ENCODE results near the gene EIF2B2.

The EIF2B2 gene

DNA sequence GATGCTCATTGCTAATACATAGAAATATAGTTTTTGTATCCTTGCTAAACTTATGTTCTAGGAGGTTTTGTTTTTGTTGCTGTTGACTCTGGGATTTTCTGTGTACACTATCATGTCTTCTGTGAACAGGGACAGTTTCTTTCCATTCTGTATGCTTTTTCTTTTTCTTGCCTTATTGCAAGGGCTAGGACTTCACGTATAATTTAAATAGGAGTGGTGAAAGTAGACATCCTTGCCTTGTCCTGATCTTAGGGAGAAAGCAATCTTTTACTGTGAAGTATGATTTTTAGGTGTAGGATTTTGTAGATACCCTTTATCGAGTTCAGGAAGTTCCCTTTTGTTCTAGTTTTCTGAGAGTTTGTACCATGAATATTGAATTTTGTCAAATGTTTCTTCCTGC, 1.5 kb upstream of the EIF2B2 start:
- no peak for DNase-seq

DNA sequence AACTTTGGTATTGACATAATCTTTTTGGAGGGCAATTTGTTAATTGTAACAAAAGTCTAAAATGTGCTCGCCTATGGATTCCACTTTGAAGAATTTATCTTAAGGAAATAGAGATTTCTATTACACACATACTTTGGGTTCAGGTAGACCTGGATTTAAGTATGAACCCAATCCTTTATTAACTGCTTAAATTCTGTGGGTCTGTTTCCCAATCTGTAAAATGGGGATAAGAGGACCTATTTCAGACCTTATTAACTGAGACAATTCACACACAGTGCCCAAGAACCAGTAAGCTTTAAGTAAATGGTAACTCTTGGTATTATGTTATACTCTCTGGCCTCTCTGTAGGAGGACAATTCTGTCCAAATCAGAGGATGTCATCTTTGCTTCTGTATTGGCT, 822 bp upstream of the EIF2B2 start:
- no peak for DNase-seq

- DNase-seq = no peak
These were observed 718 bp downstream of the EIF2B2 start for GRCh38 chr14:75003250-75004027.

DNA sequence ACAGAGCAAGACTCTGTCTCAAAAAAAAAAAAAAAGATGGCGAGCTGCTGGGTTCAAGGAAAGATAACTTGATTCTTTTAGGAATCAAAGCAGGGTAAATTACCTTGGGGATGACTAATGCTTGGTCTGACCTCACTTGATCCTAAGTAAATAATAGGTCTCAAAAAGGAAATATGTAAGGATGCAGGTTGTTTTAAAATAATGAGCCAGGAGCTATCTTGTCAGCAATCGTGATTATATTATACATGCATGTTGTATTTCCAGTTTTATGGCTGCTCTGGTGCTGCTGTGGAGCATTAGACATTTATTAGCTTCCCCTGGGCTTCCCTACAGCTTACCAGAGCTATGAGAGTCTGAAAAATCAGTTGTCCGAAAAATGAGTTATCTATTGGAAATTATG, 2.6 kb downstream of the EIF2B2 start:
- no peak for DNase-seq

- no peak for DNase-seq
These were observed 6.5 kb downstream of the EIF2B2 start for GRCh38 chr14:75009176-75009575.

GRCh38 chr14:75010472-75011093, 7.9 kb downstream of the EIF2B2 start:
- no peak for DNase-seq

DNA sequence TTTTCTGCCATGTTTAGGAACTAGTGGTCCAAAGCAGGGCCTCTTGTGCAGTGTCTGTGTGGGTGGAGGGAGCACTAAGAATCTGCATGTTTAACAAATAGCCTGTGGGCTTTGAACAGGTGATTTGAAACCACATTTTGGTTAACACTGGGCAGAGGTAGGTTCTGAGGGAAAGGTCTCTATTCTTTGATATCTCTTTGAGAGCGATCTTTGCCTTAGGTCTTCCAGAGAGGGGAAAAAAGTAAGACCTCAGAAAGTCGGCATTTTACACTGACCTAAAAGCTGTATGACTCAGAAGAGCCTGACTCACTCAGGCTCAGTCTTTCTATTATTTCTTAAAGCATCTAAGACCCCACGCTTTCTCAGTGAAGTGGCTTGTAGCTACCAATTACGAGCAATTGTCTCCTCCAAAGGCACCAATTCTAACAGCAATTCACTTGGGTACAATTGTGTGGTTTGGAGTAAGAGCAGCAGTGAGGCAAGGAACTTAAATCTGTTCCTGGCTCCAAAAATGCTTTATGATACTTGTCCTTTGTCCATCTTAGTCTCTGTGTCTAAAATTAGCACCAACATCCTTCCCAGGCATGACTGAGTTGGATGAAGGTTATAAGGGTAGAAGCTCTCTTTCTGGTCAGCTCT, 8.8 kb downstream of the EIF2B2 start:
- no peak for DNase-seq

DNA sequence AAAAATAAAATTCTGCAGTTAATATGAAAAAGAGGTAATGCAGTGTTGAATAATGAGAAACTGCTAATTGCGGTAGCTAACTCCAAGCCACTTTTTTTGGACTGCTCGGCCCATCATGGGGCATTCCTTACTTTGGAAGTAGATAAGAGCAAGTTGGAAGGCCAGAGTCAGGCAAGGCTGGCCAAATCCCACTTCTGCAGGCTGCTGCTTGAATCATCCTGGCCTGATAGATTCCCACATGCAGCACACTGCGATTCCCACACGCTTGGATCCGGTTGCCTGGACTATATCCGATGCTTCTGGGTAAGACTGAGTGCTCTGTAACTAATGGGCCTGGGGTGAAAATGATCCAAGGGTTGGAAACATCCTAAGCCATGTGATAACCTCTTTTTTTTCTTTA, 10.6 kb downstream of the EIF2B2 start:
- DNase-seq = no peak

GRCh38 chr14:75015496-75015895, 12.8 kb downstream of the EIF2B2 start:
- no peak for DNase-seq

- no peak for DNase-seq
These were observed 14.1 kb downstream of the EIF2B2 start for GRCh38 chr14:75016815-75017214.

DNA sequence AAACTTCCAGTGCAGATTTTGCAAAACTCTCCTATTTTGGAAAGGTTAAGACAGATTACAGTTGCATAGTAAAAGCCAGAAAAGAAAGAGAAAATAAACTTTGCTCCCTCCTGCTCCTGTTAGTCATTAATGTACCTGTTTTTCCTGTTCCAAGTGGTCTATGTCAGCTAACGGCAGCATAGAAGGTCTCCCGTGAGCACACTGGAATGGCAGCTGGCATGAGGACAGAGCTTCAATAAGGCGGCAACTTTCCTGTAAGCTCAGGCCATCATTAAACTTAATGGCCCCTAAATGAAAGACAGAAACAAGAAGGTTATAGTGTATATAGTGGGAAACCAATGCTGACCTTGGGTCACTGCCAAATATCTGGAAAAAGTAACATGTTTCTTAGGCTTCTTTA, 16.0 kb downstream of the EIF2B2 start:
- DNase-seq = no peak

GRCh38 chr14:75022655-75023054, 19.9 kb downstream of the EIF2B2 start:
- DNase-seq = no peak

DNA sequence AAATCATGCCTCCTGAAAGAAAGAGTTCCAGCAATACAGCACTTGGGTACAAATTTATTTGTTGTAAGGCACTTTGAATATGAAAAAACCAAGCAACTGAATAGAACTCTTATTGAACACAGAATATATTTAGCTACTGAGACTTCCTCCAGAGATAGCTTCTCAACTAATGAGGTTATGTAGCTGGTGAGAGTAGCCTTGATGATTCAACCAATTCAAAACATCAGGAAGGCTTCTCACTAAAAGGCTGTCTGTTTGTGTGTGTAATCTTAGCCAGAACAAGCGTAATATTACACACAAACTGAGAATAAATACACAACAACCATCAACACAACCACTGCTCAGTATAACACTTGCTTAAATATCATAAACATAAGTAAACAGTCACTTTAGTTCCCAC, 20.4 kb downstream of the EIF2B2 start:
- no peak for DNase-seq

DNA sequence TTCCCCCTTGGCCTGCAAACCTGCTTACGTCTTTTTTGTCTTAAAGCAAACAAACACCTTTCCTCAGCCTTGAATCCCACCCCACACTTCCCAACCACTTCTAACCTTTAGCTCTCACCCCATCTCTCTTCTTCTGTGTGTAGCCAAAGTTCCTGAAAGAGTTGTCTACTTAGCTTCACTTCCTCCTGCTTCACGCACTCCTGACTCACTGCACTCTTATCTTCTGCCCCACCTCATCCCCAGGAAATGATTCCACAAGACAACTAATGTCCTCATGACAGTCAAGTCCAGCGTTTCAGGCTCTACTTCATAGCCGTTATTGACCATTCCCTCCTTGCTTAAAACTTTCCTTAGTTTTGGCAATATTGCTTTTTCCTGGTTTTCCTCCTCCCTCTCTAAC, 22.4 kb downstream of the EIF2B2 start:
- no peak for DNase-seq

DNA sequence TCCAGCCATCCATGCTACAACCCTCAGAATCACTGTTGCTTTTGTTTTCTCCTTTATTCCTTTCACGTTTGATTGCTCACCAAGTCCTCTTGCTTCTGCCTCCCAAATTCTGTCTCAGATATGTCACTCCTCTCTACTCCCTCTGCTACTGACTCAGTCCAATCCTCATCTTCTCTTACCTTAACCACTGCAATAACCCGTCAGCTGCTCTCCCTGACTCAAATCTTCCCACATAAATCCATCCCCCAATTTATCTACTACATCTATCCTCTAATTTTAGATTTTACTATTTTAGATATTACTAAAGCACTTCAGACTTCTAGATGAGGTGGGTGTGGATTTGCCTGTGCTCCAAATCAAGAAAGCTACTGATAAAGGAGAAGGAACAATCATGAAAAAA, 23.2 kb downstream of the EIF2B2 start:
- DNase-seq = no peak

- no peak for DNase-seq
These were observed 27.4 kb downstream of the EIF2B2 start for GRCh38 chr14:75030147-75030546.

GRCh38 chr14:75032939-75033338, 30.2 kb downstream of the EIF2B2 start:
- DNase-seq = no peak

- no peak for DNase-seq
These were observed 37.8 kb downstream of the EIF2B2 start for GRCh38 chr14:75040507-75040906.

GRCh38 chr14:75040959-75041358, 38.2 kb downstream of the EIF2B2 start:
- DNase-seq = no peak

DNA sequence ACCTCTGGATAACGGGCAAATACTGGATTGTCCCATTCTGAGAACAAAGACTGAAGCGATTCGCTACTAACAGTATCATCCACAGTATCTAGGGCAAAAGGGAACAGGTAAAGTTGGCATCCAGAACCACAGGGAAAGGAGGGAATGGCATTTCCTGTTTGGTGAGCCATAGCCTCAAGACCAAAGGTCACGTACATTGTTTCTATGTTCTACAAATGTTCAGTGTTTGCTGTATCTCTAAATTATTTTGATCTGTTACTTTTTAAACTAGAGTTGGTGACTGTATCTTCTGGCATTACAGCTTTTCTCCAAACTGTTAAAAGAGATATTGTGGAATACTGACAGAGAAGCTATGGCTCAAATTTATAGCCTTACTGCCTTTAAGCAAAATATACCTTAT, 38.9 kb downstream of the EIF2B2 start:
- no peak for DNase-seq

DNA sequence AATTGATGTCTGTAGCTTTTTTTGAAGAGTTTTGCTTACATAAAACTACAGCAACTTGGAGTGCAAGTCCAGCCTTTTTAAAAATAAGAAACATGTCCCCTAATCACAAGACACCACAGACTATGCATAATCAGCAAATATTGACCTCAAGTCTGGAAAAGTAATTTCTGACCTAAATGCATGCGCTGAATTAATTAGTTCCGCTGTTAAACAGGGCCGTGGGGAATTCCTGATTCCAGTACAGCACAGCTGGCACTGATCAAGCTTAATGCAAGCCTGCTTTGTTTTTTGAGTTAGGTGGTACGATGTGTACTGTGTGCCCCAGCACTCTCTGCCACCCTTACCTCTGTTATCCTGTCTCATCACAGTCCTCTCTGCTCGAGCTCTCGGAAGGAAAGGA, 39.3 kb downstream of the EIF2B2 start:
- no peak for DNase-seq

- no peak for DNase-seq
These were observed 41.6 kb downstream of the EIF2B2 start for GRCh38 chr14:75044322-75044721.

- no peak for DNase-seq
These were observed 42.0 kb downstream of the EIF2B2 start for GRCh38 chr14:75044752-75045151.

DNA sequence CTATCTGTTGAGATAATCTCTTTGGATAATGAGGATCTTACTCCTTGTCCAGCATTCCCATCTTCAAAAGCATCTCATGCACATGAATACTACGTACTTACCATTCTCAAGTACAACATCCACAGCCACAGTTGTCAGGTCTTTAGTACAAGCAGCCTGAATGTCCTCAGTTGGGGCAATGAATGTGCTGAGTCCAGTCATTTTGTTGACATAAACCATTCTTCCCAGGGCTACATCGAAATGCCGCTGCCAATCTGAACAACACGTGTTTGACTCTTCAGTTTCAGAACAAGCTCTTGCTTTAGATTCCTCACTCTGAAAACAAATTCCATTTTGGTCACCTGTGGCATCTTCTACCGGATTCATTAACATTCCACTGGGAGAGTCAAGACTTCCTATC, 43.6 kb downstream of the EIF2B2 start:
- DNase-seq = no peak

All from NCI-H1105 (cell line).